Measurements from ENCODE around the gene BTD.

The BTD gene, protein sequence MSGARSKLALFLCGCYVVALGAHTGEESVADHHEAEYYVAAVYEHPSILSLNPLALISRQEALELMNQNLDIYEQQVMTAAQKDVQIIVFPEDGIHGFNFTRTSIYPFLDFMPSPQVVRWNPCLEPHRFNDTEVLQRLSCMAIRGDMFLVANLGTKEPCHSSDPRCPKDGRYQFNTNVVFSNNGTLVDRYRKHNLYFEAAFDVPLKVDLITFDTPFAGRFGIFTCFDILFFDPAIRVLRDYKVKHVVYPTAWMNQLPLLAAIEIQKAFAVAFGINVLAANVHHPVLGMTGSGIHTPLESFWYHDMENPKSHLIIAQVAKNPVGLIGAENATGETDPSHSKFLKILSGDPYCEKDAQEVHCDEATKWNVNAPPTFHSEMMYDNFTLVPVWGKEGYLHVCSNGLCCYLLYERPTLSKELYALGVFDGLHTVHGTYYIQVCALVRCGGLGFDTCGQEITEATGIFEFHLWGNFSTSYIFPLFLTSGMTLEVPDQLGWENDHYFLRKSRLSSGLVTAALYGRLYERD

DNA sequence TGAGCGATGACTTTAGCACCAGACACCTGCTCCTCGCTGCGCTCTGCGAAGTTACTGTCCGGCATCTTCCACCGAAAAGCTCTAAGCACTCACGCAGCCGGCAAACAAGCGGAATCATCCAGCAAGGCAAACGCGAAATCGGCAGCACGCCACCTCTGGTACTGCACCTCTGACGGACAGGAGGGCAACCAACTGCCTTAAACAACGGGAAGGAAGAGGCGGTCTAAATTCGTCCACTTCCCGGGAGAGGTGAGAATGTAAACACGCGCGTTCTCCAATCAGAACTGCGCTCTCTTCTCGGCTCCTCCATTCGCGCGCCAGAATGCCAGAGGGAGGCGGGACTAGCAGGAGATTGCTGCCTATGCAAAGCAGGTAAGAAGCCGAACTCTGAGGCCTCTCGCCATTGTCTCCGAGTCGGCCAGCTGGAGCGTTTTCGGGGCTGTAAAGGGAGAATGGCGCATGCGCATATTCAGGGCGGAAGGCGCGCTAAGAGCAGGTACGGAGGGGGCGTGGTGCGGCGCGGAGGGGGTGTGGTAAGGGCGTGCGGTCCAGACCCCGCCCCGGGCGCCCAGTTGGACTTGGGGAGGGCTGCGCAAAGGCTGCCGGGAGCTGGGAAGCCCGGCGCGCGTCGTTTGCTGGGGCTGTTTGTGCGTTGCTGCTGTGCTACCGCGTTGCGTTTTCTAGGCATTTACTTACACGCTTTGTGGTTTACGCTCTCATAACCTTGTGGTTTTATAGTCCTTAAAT is at the start of gene BTD, which contains the start of gene HACL1:
Gene BTD (plus strand): TSS at position 347 of the 747 bp plus-strand sequence. CDS start 33,695 bp downstream, outside the sequence.
Gene HACL1 (minus strand): TSS at position 171 of the 747 bp plus-strand sequence. CDS start 106 bp downstream, at position 65.
- peak within 1 kb of the TSS; percentile 77 for H3K4me3 ChIP-seq (ENCODE audit: low read depth, low read length)
- TF ChIP-seq, protein P1, sequence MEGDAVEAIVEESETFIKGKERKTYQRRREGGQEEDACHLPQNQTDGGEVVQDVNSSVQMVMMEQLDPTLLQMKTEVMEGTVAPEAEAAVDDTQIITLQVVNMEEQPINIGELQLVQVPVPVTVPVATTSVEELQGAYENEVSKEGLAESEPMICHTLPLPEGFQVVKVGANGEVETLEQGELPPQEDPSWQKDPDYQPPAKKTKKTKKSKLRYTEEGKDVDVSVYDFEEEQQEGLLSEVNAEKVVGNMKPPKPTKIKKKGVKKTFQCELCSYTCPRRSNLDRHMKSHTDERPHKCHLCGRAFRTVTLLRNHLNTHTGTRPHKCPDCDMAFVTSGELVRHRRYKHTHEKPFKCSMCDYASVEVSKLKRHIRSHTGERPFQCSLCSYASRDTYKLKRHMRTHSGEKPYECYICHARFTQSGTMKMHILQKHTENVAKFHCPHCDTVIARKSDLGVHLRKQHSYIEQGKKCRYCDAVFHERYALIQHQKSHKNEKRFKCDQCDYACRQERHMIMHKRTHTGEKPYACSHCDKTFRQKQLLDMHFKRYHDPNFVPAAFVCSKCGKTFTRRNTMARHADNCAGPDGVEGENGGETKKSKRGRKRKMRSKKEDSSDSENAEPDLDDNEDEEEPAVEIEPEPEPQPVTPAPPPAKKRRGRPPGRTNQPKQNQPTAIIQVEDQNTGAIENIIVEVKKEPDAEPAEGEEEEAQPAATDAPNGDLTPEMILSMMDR (IDR thresholded peaks at IDR 0.05; ENCODE audit: low read depth, low read length, missing control alignments): no peak
- DNase-seq (ENCODE audit: low read depth): peak; percentile 99
- in situ Hi-C loops (cut with HindIII; ENCODE audit: low sequenced_read_pairs): no loop called here

DNA sequence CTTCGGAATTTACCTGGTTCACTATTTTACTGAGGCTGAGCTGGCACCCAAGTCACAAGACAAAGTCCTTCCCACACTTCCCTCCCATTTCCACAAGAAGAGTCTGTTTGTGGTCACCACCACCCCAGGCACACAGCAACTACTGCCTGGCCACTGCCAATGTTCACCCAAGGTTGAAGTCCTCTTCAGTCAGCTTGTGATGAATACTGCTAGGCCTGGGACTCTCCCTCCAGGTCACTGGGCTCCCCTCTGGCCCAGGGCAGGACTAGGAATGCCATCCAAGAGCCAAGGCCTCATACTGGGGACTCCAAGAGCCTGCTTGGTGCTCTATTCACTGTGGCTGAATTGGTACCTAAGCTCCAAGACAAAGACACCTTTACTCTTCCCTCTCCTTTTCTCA is 49.6 kb upstream of the BTD start:
- TF ChIP-seq, protein P1 (IDR thresholded peaks at IDR 0.05; ENCODE audit: low read depth, low read length, missing control alignments): no peak
- in situ Hi-C loops (cut with HindIII; ENCODE audit: low sequenced_read_pairs): no loop called here
- no peak for DNase-seq (ENCODE audit: low read depth)
- H3K4me3 ChIP-seq (ENCODE audit: low read depth, low read length): no peak overlapping the region

DNA sequence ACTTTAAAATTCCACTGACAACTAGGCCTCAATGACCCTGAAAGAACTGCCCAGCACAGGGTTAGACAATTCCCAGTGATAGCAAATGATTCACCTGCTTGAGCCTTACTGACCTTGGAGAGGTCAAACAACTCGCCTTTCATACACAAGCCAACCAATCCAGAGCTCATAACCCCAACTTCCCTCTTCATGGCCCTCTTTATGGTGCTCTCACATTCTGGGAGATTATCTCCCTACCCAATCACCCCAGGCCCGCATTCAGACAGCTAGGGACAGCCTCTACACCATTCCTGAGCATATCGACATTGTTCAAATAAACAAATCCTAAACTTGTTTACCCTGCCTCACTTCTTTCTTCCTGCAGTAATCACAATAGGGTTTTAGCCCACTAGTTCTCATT is 47.8 kb upstream of the BTD start:
- no peak overlapping the region for H3K4me3 ChIP-seq (ENCODE audit: low read depth, low read length)
- no peak for DNase-seq (ENCODE audit: low read depth)
- in situ Hi-C loops (cut with HindIII; ENCODE audit: low sequenced_read_pairs): no loop called here
- TF ChIP-seq, protein P1 (IDR thresholded peaks at IDR 0.05; ENCODE audit: low read depth, low read length, missing control alignments): no peak

DNA sequence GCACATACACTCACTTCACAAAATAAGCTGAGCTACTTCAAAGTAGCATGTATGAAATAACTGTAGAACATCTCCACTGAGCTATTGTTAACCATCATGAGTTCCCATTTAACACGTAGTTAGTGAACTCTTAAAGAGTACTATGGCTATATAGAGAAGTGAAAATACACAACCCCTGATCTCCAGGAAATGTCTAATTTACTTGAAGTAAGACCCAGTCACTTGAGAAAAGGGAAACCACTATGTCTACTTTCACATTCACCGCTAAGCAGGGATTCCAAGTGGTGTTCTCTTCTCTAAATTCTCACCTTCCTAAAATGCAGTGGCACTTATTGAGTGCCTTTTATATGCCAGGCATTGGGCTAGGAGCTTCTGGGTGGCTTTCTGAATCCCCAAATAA is 45.0 kb upstream of the BTD start:
- DNase-seq (ENCODE audit: low read depth): no peak
- H3K4me3 ChIP-seq (ENCODE audit: low read depth, low read length): no peak overlapping the region
- TF ChIP-seq, protein P1 (IDR thresholded peaks at IDR 0.05; ENCODE audit: low read depth, low read length, missing control alignments): no peak
- in situ Hi-C loops (cut with HindIII; ENCODE audit: low sequenced_read_pairs): no loop called here

DNA sequence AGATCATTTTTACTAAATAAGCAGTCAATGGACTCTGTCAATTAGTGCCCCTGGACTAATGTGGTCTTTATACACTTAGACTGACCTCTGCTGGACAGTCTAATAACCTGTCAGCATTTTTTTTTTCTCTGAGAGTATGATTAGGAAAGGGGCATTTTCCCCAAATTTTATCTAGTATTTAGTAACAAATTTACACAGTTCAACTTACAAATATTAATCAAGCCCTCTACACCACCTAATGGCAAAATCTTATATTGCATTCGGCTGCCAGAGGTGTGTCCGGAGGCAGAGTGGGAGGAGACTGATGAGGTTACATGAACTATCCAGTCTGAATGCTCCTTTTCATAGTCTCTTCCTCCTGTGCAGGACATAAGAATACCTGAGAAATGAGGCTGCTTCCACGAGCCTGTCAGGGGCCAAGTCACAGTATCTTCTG is 44.0 kb upstream of the BTD start:
- in situ Hi-C loops (cut with HindIII; ENCODE audit: low sequenced_read_pairs): no loop called here
- H3K4me3 ChIP-seq (ENCODE audit: low read depth, low read length): no peak overlapping the region
- peak; percentile 70 for DNase-seq (ENCODE audit: low read depth)
- TF ChIP-seq, protein P1 (IDR thresholded peaks at IDR 0.05; ENCODE audit: low read depth, low read length, missing control alignments): peak; percentile 62

DNA sequence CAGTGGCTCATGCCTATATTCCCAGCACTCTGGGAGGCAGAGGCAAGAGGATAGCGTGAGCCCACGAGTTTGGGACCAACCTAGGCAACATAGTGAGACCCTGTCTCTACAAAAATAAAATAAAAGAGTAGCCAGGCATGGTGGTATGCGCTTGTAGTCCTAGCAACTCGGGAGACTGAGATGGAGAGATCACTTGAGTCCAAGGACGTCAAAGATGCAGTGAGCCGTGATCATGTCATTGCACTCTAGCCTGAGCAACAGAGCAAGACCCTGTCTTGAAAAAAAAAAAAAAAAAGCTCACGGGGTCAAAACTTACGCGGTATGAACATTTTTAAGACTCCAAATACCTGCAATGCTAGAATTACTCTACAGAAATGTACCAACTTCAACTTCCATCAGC is 43.0 kb upstream of the BTD start:
- TF ChIP-seq, protein P1 (IDR thresholded peaks at IDR 0.05; ENCODE audit: low read depth, low read length, missing control alignments): no peak
- in situ Hi-C loops (cut with HindIII; ENCODE audit: low sequenced_read_pairs): no loop called here
- no peak for DNase-seq (ENCODE audit: low read depth)
- no peak overlapping the region for H3K4me3 ChIP-seq (ENCODE audit: low read depth, low read length)

Measured in astrocyte of the cerebellum (primary cell).